ENCODE results near the gene VPS11.

GRCh38 chr11:119117004-119117706, 49.5 kb downstream of the VPS11 start:
- TF ChIP-seq EZH2 (IDR thresholded peaks at IDR 0.05; ENCODE audit: insufficient read depth, poor library complexity, severe bottlenecking) (no peak), EZH2phosphoT487 (IDR thresholded peaks at IDR 0.05; ENCODE audit: insufficient read depth, low read depth) (no peak)
